ENCODE data around the gene ZNF57.
"Not testable (repeated sequence)": the region's sequence is repeated elsewhere in the genome, so short reads cannot be mapped to it uniquely, and the experiment has no call there.

GRCh38 chr19:2903326-2903725 lies 2.6 kb downstream of the ZNF57 start:
- TF ChIP-seq, protein P1, sequence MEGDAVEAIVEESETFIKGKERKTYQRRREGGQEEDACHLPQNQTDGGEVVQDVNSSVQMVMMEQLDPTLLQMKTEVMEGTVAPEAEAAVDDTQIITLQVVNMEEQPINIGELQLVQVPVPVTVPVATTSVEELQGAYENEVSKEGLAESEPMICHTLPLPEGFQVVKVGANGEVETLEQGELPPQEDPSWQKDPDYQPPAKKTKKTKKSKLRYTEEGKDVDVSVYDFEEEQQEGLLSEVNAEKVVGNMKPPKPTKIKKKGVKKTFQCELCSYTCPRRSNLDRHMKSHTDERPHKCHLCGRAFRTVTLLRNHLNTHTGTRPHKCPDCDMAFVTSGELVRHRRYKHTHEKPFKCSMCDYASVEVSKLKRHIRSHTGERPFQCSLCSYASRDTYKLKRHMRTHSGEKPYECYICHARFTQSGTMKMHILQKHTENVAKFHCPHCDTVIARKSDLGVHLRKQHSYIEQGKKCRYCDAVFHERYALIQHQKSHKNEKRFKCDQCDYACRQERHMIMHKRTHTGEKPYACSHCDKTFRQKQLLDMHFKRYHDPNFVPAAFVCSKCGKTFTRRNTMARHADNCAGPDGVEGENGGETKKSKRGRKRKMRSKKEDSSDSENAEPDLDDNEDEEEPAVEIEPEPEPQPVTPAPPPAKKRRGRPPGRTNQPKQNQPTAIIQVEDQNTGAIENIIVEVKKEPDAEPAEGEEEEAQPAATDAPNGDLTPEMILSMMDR (IDR thresholded peaks at IDR 0.05), result not testable (repeated sequence)
- TF ChIP-seq POLR2A (IDR thresholded peaks at IDR 0.05), result not testable (repeated sequence)
